ENCODE measurements around the gene CDC25C.
A peak's percentile ranks its signal among the peaks of the same experiment; 100 is the strongest.

Gene CDC25C

DNA sequence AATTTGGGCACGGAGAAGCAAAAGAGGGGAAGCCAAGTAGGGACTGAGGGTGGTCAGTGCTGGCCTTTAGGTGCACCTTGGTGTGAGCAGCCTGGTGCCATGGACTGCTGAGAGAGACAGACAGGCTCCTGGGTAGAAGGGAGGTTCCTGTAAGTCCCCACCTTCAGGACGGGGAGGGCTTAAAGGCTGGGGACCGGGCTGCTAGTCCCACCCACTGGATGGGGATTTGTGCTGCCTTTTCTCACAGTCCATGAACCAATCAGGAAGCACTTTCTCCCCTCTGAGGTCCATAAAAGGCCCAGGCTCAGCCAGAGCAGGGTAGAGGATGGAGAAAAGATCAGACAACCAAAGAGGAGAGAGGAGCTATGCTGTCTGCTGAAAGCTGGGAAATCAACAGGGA lies 15.2 kb downstream of the CDC25C start:
- H3K4me3 ChIP-seq (ENCODE audit: low read depth, low read length) = no peak overlapping the region
- TF ChIP-seq, protein P1, sequence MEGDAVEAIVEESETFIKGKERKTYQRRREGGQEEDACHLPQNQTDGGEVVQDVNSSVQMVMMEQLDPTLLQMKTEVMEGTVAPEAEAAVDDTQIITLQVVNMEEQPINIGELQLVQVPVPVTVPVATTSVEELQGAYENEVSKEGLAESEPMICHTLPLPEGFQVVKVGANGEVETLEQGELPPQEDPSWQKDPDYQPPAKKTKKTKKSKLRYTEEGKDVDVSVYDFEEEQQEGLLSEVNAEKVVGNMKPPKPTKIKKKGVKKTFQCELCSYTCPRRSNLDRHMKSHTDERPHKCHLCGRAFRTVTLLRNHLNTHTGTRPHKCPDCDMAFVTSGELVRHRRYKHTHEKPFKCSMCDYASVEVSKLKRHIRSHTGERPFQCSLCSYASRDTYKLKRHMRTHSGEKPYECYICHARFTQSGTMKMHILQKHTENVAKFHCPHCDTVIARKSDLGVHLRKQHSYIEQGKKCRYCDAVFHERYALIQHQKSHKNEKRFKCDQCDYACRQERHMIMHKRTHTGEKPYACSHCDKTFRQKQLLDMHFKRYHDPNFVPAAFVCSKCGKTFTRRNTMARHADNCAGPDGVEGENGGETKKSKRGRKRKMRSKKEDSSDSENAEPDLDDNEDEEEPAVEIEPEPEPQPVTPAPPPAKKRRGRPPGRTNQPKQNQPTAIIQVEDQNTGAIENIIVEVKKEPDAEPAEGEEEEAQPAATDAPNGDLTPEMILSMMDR (conservative IDR thresholded peaks at IDR 0.05; ENCODE audit: low read depth, low read length) = no peak
- no peak for DNase-seq (ENCODE audit: low read depth)

DNA sequence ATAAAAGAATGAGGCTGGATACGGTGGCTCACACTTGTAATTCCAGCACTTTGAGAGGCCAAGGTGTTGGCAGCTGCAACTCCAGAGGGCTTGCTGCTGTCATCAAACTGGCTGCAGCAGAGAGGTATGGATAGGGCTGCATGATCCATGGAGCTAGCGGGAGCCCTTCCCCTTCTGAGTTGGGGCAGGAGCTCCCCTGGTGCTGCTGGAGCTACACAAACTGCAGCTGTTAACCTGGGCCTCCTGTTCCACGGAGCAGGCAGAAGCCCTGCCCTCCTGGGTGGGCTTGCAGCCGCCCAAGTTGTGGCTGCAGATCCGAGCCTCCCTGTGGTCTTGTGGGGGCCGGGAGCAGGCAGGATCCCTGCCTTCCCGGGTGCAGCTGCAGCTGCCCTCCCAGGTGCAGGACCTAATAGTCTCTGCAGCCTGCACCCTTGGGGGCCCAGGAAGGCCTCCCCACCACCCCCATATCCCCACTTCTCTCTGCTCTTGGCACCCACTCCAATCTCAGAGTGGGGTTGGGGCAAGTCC lies 15.8 kb downstream of the CDC25C start:
- no peak for DNase-seq (ENCODE audit: low read depth)
- TF ChIP-seq, protein P1 (conservative IDR thresholded peaks at IDR 0.05; ENCODE audit: low read depth, low read length) = no peak
- no peak overlapping the region for H3K4me3 ChIP-seq (ENCODE audit: low read depth, low read length)

DNA sequence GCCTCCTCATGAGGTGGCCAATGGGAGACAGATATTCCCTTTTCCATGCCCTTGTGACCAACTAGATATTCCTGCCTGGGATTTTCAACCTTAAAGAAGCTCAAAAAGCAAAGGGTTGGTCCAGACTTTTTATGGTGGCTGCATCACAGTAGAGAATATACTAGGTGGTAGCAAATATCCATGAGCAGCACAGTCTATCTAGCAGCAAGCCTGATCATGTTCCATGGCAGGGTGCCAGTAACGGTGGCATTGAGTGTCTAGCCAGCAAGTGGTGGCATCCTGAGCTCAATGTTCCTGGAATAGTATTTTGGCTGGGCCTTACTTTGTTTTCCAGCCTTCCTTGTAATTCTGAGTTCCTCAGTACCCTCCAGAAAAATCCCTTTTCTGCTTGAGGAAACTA lies 25.8 kb downstream of the CDC25C start:
- TF ChIP-seq, protein P1 (conservative IDR thresholded peaks at IDR 0.05; ENCODE audit: low read depth, low read length) = no peak
- H3K4me3 ChIP-seq (ENCODE audit: low read depth, low read length) = no peak overlapping the region
- no peak for DNase-seq (ENCODE audit: low read depth)

DNA sequence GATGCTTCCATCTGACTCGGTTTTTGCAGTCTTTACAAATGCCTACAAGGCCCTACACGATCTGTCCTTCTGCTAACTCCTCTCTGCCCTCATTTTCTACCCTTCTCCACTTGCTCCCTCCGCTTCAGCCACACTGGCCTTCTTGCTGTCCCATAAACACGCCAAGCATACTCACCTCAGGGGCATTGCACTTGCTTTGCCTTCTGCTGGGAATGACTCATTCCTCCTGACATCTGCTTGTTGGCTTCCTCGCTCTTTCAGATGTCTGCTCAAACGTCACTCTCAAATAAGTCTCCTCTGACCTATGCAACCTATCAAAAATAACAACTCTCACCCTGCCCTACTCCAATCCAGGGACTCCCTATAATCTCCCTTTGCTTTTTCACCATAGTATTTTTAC lies 28.2 kb downstream of the CDC25C start:
- peak; percentile 56 for DNase-seq (ENCODE audit: low read depth)
- no peak overlapping the region for H3K4me3 ChIP-seq (ENCODE audit: low read depth, low read length)
- TF ChIP-seq, protein P1 (conservative IDR thresholded peaks at IDR 0.05; ENCODE audit: low read depth, low read length) = no peak

DNA sequence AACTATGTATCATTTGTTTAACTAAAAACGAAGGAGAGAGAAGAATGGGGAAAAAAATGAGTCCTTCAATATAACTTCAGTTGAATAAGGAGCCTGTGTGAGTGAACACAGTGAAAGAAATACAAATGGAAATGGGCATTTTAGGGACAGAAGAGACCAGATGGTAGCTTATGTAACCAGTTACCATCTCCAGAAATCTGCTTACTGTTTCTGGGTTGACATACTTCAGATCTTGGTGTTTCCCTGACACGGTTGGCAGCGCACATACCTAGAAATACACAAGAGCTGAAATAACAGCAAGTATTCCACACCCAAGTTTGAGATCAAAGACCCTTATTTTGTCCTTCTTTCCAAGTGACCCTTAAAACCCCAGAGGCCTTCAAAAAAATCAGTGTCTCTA lies 42.3 kb downstream of the CDC25C start:
- no peak for DNase-seq (ENCODE audit: low read depth)
- H3K4me3 ChIP-seq (ENCODE audit: low read depth, low read length) = no peak overlapping the region
- TF ChIP-seq, protein P1 (conservative IDR thresholded peaks at IDR 0.05; ENCODE audit: low read depth, low read length) = no peak

DNA sequence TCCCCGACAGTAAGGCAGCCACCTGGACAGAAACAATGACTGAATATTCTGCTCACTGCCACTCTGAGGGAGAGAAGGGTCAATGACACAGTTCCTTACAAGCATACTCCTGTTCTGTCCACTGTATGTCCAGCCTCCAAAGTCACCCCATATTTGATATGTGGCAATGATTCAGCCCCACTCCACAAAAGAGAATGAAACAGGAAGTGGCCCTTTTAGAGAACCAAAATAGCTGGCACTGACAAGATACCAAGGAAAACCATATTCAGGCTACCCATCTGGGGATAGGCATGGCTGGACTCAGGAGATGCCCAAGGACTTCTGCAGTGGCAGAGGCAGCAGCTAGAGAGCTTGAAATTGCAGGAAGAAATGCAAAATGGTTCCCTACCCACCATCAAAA lies 44.4 kb downstream of the CDC25C start:
- no peak overlapping the region for H3K4me3 ChIP-seq (ENCODE audit: low read depth, low read length)
- TF ChIP-seq, protein P1 (conservative IDR thresholded peaks at IDR 0.05; ENCODE audit: low read depth, low read length) = no peak
- no peak for DNase-seq (ENCODE audit: low read depth)

DNA sequence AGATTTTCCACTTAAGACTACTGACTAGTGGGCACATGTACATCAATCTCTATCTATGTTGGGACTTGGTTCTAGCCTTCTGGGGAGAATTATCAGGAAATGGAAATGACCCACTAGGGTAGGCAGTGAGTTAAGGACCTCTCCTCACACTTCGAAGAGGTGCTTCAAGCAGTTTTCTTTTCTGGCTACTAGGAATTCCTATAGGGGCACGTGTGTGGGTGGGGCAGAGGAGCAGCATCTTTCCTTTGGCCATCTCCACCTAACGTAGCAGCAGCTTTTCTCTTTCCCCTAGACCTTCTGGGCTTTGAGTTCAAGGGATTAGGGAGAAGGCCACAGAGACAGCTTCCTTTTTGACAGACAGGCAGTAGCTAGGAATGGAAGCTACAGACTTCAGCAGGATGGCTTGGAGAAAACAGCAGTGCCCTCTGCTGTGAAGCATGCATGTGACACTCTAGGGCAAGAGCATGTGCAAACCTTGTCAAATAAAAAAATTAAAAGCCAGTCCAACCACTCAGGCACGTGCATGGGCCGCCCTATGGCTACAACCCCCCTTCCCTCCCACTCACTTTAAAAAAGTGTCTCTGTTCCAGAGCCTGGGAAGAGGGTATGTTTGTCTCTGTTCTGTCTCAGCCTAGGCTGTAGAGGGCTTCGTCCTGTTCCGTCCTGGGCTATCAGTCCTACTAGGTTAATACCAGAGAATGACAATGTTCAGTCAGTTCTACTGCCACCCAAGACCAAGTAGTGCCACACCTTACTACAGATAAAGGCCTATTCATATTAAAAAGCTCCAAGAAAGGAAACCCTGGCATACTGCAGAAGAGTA lies 48.5 kb downstream of the CDC25C start:
- no peak overlapping the region for H3K4me3 ChIP-seq (ENCODE audit: low read depth, low read length)
- DNase-seq (ENCODE audit: low read depth) = peak; percentile 87
- TF ChIP-seq, protein P1 (conservative IDR thresholded peaks at IDR 0.05; ENCODE audit: low read depth, low read length) = peak; percentile 81
